Measurements from ENCODE around the gene MRRF.

GRCh38 chr9:122221183-122221811 lies 43.4 kb upstream of the MRRF start:
- TF ChIP-seq, protein P1, sequence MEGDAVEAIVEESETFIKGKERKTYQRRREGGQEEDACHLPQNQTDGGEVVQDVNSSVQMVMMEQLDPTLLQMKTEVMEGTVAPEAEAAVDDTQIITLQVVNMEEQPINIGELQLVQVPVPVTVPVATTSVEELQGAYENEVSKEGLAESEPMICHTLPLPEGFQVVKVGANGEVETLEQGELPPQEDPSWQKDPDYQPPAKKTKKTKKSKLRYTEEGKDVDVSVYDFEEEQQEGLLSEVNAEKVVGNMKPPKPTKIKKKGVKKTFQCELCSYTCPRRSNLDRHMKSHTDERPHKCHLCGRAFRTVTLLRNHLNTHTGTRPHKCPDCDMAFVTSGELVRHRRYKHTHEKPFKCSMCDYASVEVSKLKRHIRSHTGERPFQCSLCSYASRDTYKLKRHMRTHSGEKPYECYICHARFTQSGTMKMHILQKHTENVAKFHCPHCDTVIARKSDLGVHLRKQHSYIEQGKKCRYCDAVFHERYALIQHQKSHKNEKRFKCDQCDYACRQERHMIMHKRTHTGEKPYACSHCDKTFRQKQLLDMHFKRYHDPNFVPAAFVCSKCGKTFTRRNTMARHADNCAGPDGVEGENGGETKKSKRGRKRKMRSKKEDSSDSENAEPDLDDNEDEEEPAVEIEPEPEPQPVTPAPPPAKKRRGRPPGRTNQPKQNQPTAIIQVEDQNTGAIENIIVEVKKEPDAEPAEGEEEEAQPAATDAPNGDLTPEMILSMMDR (conservative IDR thresholded peaks at IDR 0.05 in 1 of 2, IDR thresholded peaks at IDR 0.05 in 1 of 2; ENCODE audit: low read depth in 1 of 2, low read length in 2 of 2) = no peak
- TF ChIP-seq EZH2 (IDR thresholded peaks at IDR 0.05; ENCODE audit: low read length, missing control alignments) = no peak

All from fibroblast of lung (primary cell).